Fibroblast of the aortic adventitia (primary cell): Measurements from ENCODE around the gene DNAI2. TPM values are rescaled to one million over a fixed set of nuclear protein-coding genes. Genes with fewer than 3 reads are reported as not detected.

Experiments
- DNase-seq: peaks from one replicate; pipeline ENCODE4 v3.0.0-alpha.2; 2010; ENCODE audit warnings: low read depth
- H3K4me3 ChIP-seq: 2 replicates; pipeline ENCODE4 v1.5.1; 2011; ENCODE audit warnings: low read depth, mild to moderate bottlenecking, control low read depth, low read length, moderate library complexity
- CTCF ChIP-seq: IDR thresholded peaks from 2 replicates; pipeline ENCODE4 v1.5.1; 2011; ENCODE audit warnings: mild to moderate bottlenecking, low read length, control low read depth, inconsistent platforms; ENCODE audit not compliant: insufficient read depth
- total RNA-seq: library from RNA; depleted of rRNA; stranded (reverse); fragments of >200 nt; gene quantifications from 2 replicates; pipeline ENCODE4 v1.2.3, GENCODE V29; 2012; ENCODE audit warnings: low replicate concordance

The DNAI2 gene
- total RNA-seq, 1 donor = not detected

GRCh38 chr17:74244548-74244947 is 29.5 kb upstream of the DNAI2 start:
- no peak for TF ChIP-seq CTCF
- DNase-seq = no peak
- H3K4me3 ChIP-seq = no peak overlapping the region

GRCh38 chr17:74245145-74245831 is 28.7 kb upstream of the DNAI2 start:
- H3K4me3 ChIP-seq = no peak overlapping the region
- TF ChIP-seq CTCF = no peak
- no peak for DNase-seq

GRCh38 chr17:74245871-74246270 is 28.2 kb upstream of the DNAI2 start:
- no peak for DNase-seq
- H3K4me3 ChIP-seq = no peak overlapping the region
- no peak for TF ChIP-seq CTCF

GRCh38 chr17:74249590-74250270 is 24.3 kb upstream of the DNAI2 start:
- DNase-seq = no peak
- H3K4me3 ChIP-seq = no peak overlapping the region
- TF ChIP-seq CTCF = no peak

GRCh38 chr17:74250324-74250995 is 23.6 kb upstream of the DNAI2 start:
- TF ChIP-seq CTCF = no peak
- H3K4me3 ChIP-seq = no peak overlapping the region
- DNase-seq = no peak

- no peak for TF ChIP-seq CTCF
- no peak for DNase-seq
- no peak overlapping the region for H3K4me3 ChIP-seq
These were observed 23.0 kb upstream of the DNAI2 start for GRCh38 chr17:74251051-74251450.
